Right atrium auricular region (tissue), 2 donors: ENCODE data around the gene HSPA9. TPM values are rescaled to one million over a fixed set of nuclear protein-coding genes. Genes with fewer than 3 reads are reported as not detected.

Source experiments
- DNase-seq: peaks from one replicate; pipeline ENCODE4 v3.0.0-alpha.2; 2019; ENCODE audit warnings: low spot score
- H3K27ac ChIP-seq, 2 donors: fragments of 200-600 bp; sonication (generic); 1 replicate in 1 of 2; 2 replicates in 1 of 2; pipeline ENCODE4 v1.5.1; 2016 to 2019
- H3K27me3 ChIP-seq, 2 donors: fragments of 200-600 bp; sonication (generic); one replicate each; pipeline versions ENCODE4 v1.5.1 to v1.6.0; 2017 to 2019
- H3K36me3 ChIP-seq: fragments of 200-600 bp; sonication (generic); one replicate; pipeline ENCODE4 v1.5.1; 2016
- H3K4me1 ChIP-seq, 2 donors: fragments of 200-600 bp; sonication (generic); one replicate each; pipeline versions ENCODE4 v1.5.1 to v1.6.0; 2017 to 2019
- H3K4me3 ChIP-seq, 2 donors: fragments of 200-600 bp; sonication (generic); 1 replicate in 1 of 2; 2 replicates in 1 of 2; pipeline ENCODE4 v1.5.1; 2017 to 2019; ENCODE audit warnings: mild to moderate bottlenecking in 1 of 2, moderate library complexity in 1 of 2
- H3K9me3 ChIP-seq, 2 donors: fragments of 200-600 bp; sonication (generic); one replicate each; pipeline ENCODE4 v1.5.1; 2019
- total RNA-seq, 2 donors: library from RNA; depleted of rRNA; stranded (reverse); fragments of >200 nt; gene quantifications; one replicate each; pipeline ENCODE4 v1.1.0, GENCODE V29; 2016
- TF ChIP-seq, protein P1 (sequence below), 2 donors: fragments of 200-600 bp; sonication (generic); IDR thresholded peaks; one replicate each; pipeline ENCODE4 v1.5.1; 2019; ENCODE audit warnings: antibody characterized with exemption in 2 of 2

The HSPA9 gene
- total RNA-seq, 2 donors from 2014 or later, result 258 to 417 TPM

- no peak overlapping the region for H3K4me3 ChIP-seq
- TF ChIP-seq, protein P1, sequence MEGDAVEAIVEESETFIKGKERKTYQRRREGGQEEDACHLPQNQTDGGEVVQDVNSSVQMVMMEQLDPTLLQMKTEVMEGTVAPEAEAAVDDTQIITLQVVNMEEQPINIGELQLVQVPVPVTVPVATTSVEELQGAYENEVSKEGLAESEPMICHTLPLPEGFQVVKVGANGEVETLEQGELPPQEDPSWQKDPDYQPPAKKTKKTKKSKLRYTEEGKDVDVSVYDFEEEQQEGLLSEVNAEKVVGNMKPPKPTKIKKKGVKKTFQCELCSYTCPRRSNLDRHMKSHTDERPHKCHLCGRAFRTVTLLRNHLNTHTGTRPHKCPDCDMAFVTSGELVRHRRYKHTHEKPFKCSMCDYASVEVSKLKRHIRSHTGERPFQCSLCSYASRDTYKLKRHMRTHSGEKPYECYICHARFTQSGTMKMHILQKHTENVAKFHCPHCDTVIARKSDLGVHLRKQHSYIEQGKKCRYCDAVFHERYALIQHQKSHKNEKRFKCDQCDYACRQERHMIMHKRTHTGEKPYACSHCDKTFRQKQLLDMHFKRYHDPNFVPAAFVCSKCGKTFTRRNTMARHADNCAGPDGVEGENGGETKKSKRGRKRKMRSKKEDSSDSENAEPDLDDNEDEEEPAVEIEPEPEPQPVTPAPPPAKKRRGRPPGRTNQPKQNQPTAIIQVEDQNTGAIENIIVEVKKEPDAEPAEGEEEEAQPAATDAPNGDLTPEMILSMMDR (IDR thresholded peaks at IDR 0.05), result no peak
- no peaks in the 10 kb centered on the region for H3K36me3 ChIP-seq
- H3K9me3 ChIP-seq, result no peaks in the 10 kb centered on the region
- H3K4me1 ChIP-seq, result no peaks in the 10 kb centered on the region
- no peak for DNase-seq
- H3K27me3 ChIP-seq, result no peaks in the 10 kb centered on the region
- H3K27ac ChIP-seq, result no peak overlapping the region
Measured at GRCh38 chr5:138580001-138580400, 4.8 kb upstream of the HSPA9 start.

DNA sequence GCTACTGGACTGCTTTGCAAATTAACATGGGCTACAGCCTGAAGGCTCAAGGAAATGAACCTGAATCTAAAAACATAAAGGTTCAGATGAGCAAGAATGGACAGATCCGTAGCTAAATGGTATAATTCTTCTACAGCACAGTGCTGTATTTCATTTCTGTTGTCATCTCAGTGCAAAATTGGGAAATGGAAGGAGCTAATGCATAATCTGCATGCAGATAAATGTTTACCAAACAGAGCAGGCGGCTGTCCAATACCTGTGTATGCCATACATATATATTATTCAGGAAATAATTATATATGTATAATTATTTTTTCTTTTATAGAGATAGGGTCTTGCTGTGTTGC is 4.3 kb upstream of the HSPA9 start:
- H3K27me3 ChIP-seq, result no peaks in the 10 kb centered on the region
- no peak overlapping the region for H3K4me3 ChIP-seq
- TF ChIP-seq, protein P1 (IDR thresholded peaks at IDR 0.05), result peak in 1 of 2 donors; percentile 5
- H3K36me3 ChIP-seq, result no peaks in the 10 kb centered on the region
- peaks cover 0 to under 1% of the 10 kb centered on the region in 2 donors for H3K4me1 ChIP-seq
- DNase-seq, result no peak
- H3K9me3 ChIP-seq, result no peaks in the 10 kb centered on the region
- no peak overlapping the region for H3K27ac ChIP-seq

GRCh38 chr5:138577452-138577851 is 2.3 kb upstream of the HSPA9 start:
- H3K27me3 ChIP-seq, result no peaks in the 10 kb centered on the region
- peaks cover 13% of the 10 kb centered on the region for H3K36me3 ChIP-seq
- no peaks in the 10 kb centered on the region for H3K9me3 ChIP-seq
- H3K4me3 ChIP-seq, result no peak overlapping the region
- DNase-seq, result no peak
- TF ChIP-seq, protein P1 (IDR thresholded peaks at IDR 0.05), result no peak
- peaks cover 0 to 18% of the 10 kb centered on the region in 2 donors for H3K4me1 ChIP-seq
- H3K27ac ChIP-seq, result no peak overlapping the region

DNA sequence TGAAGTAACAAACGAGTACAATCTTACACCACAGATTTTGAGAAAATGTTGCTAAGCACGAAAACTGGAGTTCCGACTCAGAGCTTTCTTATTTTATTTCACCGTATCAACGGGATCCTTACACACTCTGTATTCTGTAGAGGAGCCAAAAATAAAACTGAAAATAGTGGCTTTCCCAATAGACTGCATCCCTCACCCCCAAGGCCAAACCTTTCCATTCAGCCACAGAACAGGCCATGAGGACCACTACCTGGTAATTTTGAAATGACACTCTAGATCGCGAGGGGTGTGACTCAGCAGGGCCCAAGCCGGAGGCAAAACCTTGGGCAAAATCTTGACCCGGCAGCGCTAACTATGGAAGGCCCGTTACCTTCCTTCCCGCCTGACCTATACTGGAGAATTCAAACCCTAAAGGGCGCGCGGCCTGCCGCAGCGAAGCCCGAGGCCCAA is 432 bp downstream of the HSPA9 start:
- Histone ChIP-seq H3K36me3 (peaks cover 40% of the 10 kb centered on the region), H3K27me3 (no peaks in the 10 kb centered on the region), H3K4me1 (peaks cover 0 to 18% of the 10 kb centered on the region in 2 donors), H3K9me3 (no peaks in the 10 kb centered on the region), H3K27ac (peak overlapping the region; percentile 98 to 99), H3K4me3 (peak overlapping the region; percentile 90 to 94)
- DNase-seq, result no peak
- TF ChIP-seq, protein P1 (IDR thresholded peaks at IDR 0.05), result no peak

DNA sequence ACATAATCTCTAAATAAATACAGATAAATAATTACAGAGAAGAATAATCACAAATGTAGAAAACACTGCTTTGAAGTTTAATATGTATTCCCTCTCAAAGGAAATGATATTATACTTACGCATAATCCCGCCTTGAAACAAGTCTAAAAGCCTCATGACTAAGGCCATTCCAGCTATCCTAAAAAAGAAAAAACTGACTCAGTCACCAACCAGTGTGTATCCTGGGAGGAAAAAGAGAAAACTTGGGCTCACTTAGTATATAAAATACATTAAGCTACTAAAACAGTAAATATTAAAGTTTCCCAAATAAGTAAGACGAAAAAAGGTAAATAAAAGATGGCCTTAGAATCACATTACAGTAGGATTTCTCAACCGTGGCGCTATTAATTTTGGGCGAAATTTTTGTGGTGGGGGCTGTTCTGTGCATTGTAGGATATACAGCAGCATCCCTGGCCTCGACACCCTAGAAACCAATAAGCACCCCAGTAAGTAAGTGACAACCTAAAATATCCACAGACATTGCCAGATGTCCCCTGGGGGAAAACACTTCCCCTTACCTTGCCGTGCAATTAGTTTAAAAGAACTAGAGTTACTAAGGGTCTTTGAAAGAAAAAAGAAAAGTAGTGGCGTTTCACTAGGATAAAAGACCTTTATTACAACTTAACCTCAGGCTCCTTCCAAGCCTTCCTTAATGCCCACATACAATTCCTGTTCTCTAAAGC is 1.1 kb downstream of the HSPA9 start:
- no peak for DNase-seq
- TF ChIP-seq, protein P1 (IDR thresholded peaks at IDR 0.05), result no peak
- Histone ChIP-seq H3K27me3 (no peaks in the 10 kb centered on the region), H3K27ac (peak overlapping the region; percentile 98 to 99), H3K4me1 (peaks cover 0 to 18% of the 10 kb centered on the region in 2 donors), H3K9me3 (no peaks in the 10 kb centered on the region), H3K36me3 (peaks cover 46% of the 10 kb centered on the region), H3K4me3 (peak overlapping the region; percentile 90 to 94)

DNA sequence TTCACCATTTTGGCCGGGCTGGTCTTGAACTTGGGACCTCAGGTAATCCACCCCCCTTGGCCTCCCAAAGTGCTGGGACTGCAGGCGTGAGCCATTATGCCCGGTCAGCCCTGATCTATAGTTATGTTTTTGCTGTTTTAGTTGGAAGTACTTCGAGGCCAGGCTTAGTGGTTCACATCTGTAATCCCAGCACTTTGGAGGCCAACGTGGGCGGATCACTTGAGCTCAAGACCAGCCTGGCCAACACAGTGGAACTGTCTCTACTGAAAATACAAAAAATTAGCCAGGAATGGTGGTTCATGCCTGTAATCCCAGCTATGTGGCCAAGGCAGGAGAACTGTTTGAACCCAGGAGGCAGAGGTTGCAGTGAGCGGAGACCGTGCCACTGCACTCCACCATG is 2.0 kb downstream of the HSPA9 start:
- TF ChIP-seq, protein P1 (IDR thresholded peaks at IDR 0.05), result no peak
- no peaks in the 10 kb centered on the region for H3K9me3 ChIP-seq
- DNase-seq, result no peak
- H3K4me1 ChIP-seq, result peaks cover 0 to 18% of the 10 kb centered on the region in 2 donors
- peaks cover 55% of the 10 kb centered on the region for H3K36me3 ChIP-seq
- no peak overlapping the region for H3K4me3 ChIP-seq
- no peaks in the 10 kb centered on the region for H3K27me3 ChIP-seq
- H3K27ac ChIP-seq, result no peak overlapping the region
